ENCODE measurements around the gene SIL1.

SIL1 gene

GRCh38 chr5:138943599-138944173 lies 254.5 kb downstream of the SIL1 start:
- in situ Hi-C loops (cut with MboI; ENCODE audit: low pct_unique_long_range_greater_than_20kb, low sequenced_read_pairs) = no loop called here
- no peak for DNase-seq

- DNase-seq = no peak
- in situ Hi-C loops (cut with MboI; ENCODE audit: low pct_unique_long_range_greater_than_20kb, low sequenced_read_pairs) = no loop called here
Measured at GRCh38 chr5:138942861-138943260, 255.3 kb downstream of the SIL1 start.

- DNase-seq = no peak
- in situ Hi-C loops (cut with MboI; ENCODE audit: low pct_unique_long_range_greater_than_20kb, low sequenced_read_pairs) = no loop called here
Measured at GRCh38 chr5:138942066-138942465, 256.1 kb downstream of the SIL1 start.

- in situ Hi-C loops (cut with MboI; ENCODE audit: low pct_unique_long_range_greater_than_20kb, low sequenced_read_pairs) = no loop called here
- no peak for DNase-seq
Measured at GRCh38 chr5:138938526-138938925, 259.6 kb downstream of the SIL1 start.

GRCh38 chr5:138937392-138938387 lies 260.5 kb downstream of the SIL1 start:
- DNase-seq = no peak
- in situ Hi-C loops (cut with MboI; ENCODE audit: low pct_unique_long_range_greater_than_20kb, low sequenced_read_pairs) = no loop called here

- in situ Hi-C loops (cut with MboI; ENCODE audit: low pct_unique_long_range_greater_than_20kb, low sequenced_read_pairs) = no loop called here
- DNase-seq = no peak
Measured at GRCh38 chr5:138936968-138937345, 261.2 kb downstream of the SIL1 start.

GRCh38 chr5:138936225-138936967 lies 261.8 kb downstream of the SIL1 start:
- in situ Hi-C loops (cut with MboI; ENCODE audit: low pct_unique_long_range_greater_than_20kb, low sequenced_read_pairs) = no loop called here
- no peak for DNase-seq

- in situ Hi-C loops (cut with MboI; ENCODE audit: low pct_unique_long_range_greater_than_20kb, low sequenced_read_pairs) = no loop called here
- no peak for DNase-seq
Measured at GRCh38 chr5:138935466-138935865, 262.7 kb downstream of the SIL1 start.

GRCh38 chr5:138934971-138935370 lies 263.2 kb downstream of the SIL1 start:
- no peak for DNase-seq
- in situ Hi-C loops (cut with MboI; ENCODE audit: low pct_unique_long_range_greater_than_20kb, low sequenced_read_pairs) = no loop called here

GRCh38 chr5:138933522-138934290 lies 264.5 kb downstream of the SIL1 start:
- no peak for DNase-seq
- in situ Hi-C loops (cut with MboI; ENCODE audit: low pct_unique_long_range_greater_than_20kb, low sequenced_read_pairs) = no loop called here

GRCh38 chr5:138932171-138932810 lies 265.9 kb downstream of the SIL1 start:
- DNase-seq = peak; percentile 16
- in situ Hi-C loops (cut with MboI; ENCODE audit: low pct_unique_long_range_greater_than_20kb, low sequenced_read_pairs) = no loop called here

- in situ Hi-C loops (cut with MboI; ENCODE audit: low pct_unique_long_range_greater_than_20kb, low sequenced_read_pairs) = no loop called here
- DNase-seq = no peak
Measured at GRCh38 chr5:138930371-138931097, 267.6 kb downstream of the SIL1 start.

GRCh38 chr5:138929571-138929955 lies 268.6 kb downstream of the SIL1 start:
- in situ Hi-C loops (cut with MboI; ENCODE audit: low pct_unique_long_range_greater_than_20kb, low sequenced_read_pairs) = no loop called here
- DNase-seq = no peak

- DNase-seq = no peak
- in situ Hi-C loops (cut with MboI; ENCODE audit: low pct_unique_long_range_greater_than_20kb, low sequenced_read_pairs) = no loop called here
Measured at GRCh38 chr5:138927979-138928378, 270.2 kb downstream of the SIL1 start.

GRCh38 chr5:138927544-138927943 lies 270.6 kb downstream of the SIL1 start:
- in situ Hi-C loops (cut with MboI; ENCODE audit: low pct_unique_long_range_greater_than_20kb, low sequenced_read_pairs) = no loop called here
- DNase-seq = no peak

- in situ Hi-C loops (cut with MboI; ENCODE audit: low pct_unique_long_range_greater_than_20kb, low sequenced_read_pairs) = no loop called here
- DNase-seq = no peak
Measured at GRCh38 chr5:138926688-138927448, 271.3 kb downstream of the SIL1 start.

GRCh38 chr5:138926257-138926656 lies 271.9 kb downstream of the SIL1 start:
- DNase-seq = no peak
- in situ Hi-C loops (cut with MboI; ENCODE audit: low pct_unique_long_range_greater_than_20kb, low sequenced_read_pairs) = no loop called here
